IMR-90 (cell line): ENCODE data around the gene MERTK.

Source experiments
- BHLHE40 ChIP-seq: fragments of 150-350 bp; IDR thresholded peaks from 2 replicates; pipeline ENCODE4 v1.6.1; 2016; ENCODE audit warnings: mild to moderate bottlenecking, low read depth, low read length
- CEBPB ChIP-seq: IDR thresholded peaks from 2 replicates; pipeline ENCODE4 v1.6.1; 2012; ENCODE audit warnings: low read depth, low read length, improper control_type of control experiment
- CTCF ChIP-seq: conservative IDR thresholded peaks from 2 replicates; pipeline ENCODE4 v1.5.1; 2012; ENCODE audit warnings: mild to moderate bottlenecking, low read depth, low read length, improper control_type of control experiment
- FOS ChIP-seq: fragments of 150-350 bp; IDR thresholded peaks from 2 replicates; pipeline ENCODE4 v1.6.1; 2016; ENCODE audit warnings: low read depth, low read length
- MXI1 ChIP-seq: IDR thresholded peaks from 2 replicates; pipeline ENCODE4 v1.6.1; 2012; ENCODE audit warnings: low read depth, mild to moderate bottlenecking, low read length, moderate library complexity, borderline replicate concordance
- POLR2A ChIP-seq: IDR thresholded peaks from 2 replicates; pipeline ENCODE4 v1.6.1; 2012; ENCODE audit warnings: mild to moderate bottlenecking, low read depth, low read length
- RAD21 ChIP-seq: IDR thresholded peaks from 2 replicates; pipeline ENCODE4 v1.6.1; 2012; ENCODE audit warnings: low read length, improper control_type of control experiment
- RCOR1 ChIP-seq: IDR thresholded peaks from 2 replicates; pipeline ENCODE4 v1.6.1; 2012; ENCODE audit warnings: mild to moderate bottlenecking, low read length, improper control_type of control experiment; ENCODE audit not compliant: insufficient replicate concordance
- RFX5 ChIP-seq: IDR thresholded peaks from 2 replicates; pipeline ENCODE4 v1.8.0; 2012; ENCODE audit warnings: low read depth, mild to moderate bottlenecking, low read length, moderate library complexity
- SMC3 ChIP-seq: fragments of 150-350 bp; IDR thresholded peaks from 2 replicates; pipeline ENCODE4 v1.6.1; 2016; ENCODE audit warnings: low read depth, mild to moderate bottlenecking, antibody characterized with exemption, low read length, moderate library complexity
- TF ChIP-seq, protein P1 (sequence below): fragments of 150-350 bp; IDR thresholded peaks from 2 replicates; pipeline ENCODE4 v1.6.1; 2017; ENCODE audit warnings: mild to moderate bottlenecking, antibody characterized with exemption, low read length, low read depth
- TF ChIP-seq, protein P2 (sequence below): fragments of 150-350 bp; IDR thresholded peaks from 2 replicates; pipeline ENCODE4 v1.6.1; 2016; ENCODE audit warnings: low read depth, mild to moderate bottlenecking, low read length, moderate library complexity, borderline replicate concordance

DNA sequence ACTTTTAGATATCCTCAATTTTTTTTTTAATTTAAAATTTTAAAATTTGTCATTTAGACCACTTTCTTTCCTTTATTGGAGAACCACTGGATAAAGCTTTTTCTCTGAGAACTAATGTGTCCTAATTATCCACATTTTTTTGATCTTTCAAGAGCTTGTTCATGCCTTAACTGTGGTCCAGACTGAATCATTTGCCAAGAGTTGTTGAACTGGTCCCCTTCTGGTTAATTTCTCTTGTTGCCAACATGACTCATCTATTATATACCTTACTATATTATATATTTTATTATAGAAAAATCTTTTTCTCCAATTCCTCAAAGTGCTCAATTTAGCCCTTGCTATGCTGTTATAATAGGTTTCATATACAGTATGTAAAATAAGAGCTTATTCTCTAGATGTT is 103.5 kb downstream of the MERTK start:
- no peak for TF ChIP-seq POLR2A
- TF ChIP-seq FOS: no peak
- no peak for TF ChIP-seq CTCF
- no peak for TF ChIP-seq RFX5
- TF ChIP-seq RCOR1: no peak
- no peak for TF ChIP-seq RAD21
- TF ChIP-seq BHLHE40: no peak
- no peak for TF ChIP-seq MXI1
- TF ChIP-seq, protein P1, sequence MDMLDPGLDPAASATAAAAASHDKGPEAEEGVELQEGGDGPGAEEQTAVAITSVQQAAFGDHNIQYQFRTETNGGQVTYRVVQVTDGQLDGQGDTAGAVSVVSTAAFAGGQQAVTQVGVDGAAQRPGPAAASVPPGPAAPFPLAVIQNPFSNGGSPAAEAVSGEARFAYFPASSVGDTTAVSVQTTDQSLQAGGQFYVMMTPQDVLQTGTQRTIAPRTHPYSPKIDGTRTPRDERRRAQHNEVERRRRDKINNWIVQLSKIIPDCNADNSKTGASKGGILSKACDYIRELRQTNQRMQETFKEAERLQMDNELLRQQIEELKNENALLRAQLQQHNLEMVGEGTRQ: no peak
- no peak for TF ChIP-seq CEBPB
- TF ChIP-seq SMC3: no peak
- TF ChIP-seq, protein P2, sequence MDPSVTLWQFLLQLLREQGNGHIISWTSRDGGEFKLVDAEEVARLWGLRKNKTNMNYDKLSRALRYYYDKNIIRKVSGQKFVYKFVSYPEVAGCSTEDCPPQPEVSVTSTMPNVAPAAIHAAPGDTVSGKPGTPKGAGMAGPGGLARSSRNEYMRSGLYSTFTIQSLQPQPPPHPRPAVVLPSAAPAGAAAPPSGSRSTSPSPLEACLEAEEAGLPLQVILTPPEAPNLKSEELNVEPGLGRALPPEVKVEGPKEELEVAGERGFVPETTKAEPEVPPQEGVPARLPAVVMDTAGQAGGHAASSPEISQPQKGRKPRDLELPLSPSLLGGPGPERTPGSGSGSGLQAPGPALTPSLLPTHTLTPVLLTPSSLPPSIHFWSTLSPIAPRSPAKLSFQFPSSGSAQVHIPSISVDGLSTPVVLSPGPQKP: no peak
